ENCODE data around the gene VPS8. TPM values are rescaled to one million over a fixed set of nuclear protein-coding genes. Genes with fewer than 3 reads are reported as not detected.
A peak's percentile ranks its signal among the peaks of the same experiment; 100 is the strongest.

VPS8 gene
- total RNA-seq, 2 donors from 2014 or later, result 45.9 to 72.4 TPM

- ATAC-seq (no peak), DNase-seq (ENCODE audit: low spot score in 2 of 2) (no peak)
- H3K9me3 Mint-ChIP-seq, result peaks cover 55 to 61% of the 10 kb centered on the region in 2 donors
- peak overlapping the region in 1 of 2 donors; percentile 10 for H3K27ac Mint-ChIP-seq
- H3K36me3 Mint-ChIP-seq, result peaks cover 29 to 37% of the 10 kb centered on the region in 2 donors
Measured at GRCh38 chr3:185058796-185059195, 246.8 kb downstream of the VPS8 start.

- Mint-ChIP-seq H3K9me3 (peaks cover 51 to 57% of the 10 kb centered on the region in 2 donors), H3K27ac (no peak overlapping the region), H3K36me3 (peaks cover 19 to 27% of the 10 kb centered on the region in 2 donors)
- no peak for DNase-seq (ENCODE audit: low spot score in 2 of 2)
- ATAC-seq, result no peak
Measured at GRCh38 chr3:185059766-185060165, 247.8 kb downstream of the VPS8 start.

- DNase-seq (ENCODE audit: low spot score in 2 of 2), result no peak
- no peak for ATAC-seq
Measured at GRCh38 chr3:185060655-185061054, 248.7 kb downstream of the VPS8 start.

GRCh38 chr3:185062191-185062590 is 250.2 kb downstream of the VPS8 start:
- DNase-seq (ENCODE audit: low spot score in 2 of 2), result no peak
- Mint-ChIP-seq H3K36me3 (peaks cover 2 to 10% of the 10 kb centered on the region in 2 donors), H3K27ac (no peak overlapping the region), H3K9me3 (peaks cover 33 to 39% of the 10 kb centered on the region in 2 donors)
- no peak for ATAC-seq

More at GRCh38 chr3:185060655-185061054, 248.7 kb downstream of the VPS8 start:
- Mint-ChIP-seq H3K9me3 (peaks cover 44 to 49% of the 10 kb centered on the region in 2 donors), H3K36me3 (peaks cover 10 to 19% of the 10 kb centered on the region in 2 donors), H3K27ac (no peak overlapping the region)

- no peak for ATAC-seq
- Mint-ChIP-seq H3K27ac (no peak overlapping the region), H3K9me3 (peaks cover 23 to 28% of the 10 kb centered on the region in 2 donors), H3K36me3 (no peaks in the 10 kb centered on the region)
- no peak for DNase-seq (ENCODE audit: low spot score in 2 of 2)
Measured at GRCh38 chr3:185063431-185063830, 251.5 kb downstream of the VPS8 start.

- peaks cover 10 to 16% of the 10 kb centered on the region in 2 donors for H3K9me3 Mint-ChIP-seq
Measured at GRCh38 chr3:185065059-185065458, 253.1 kb downstream of the VPS8 start.

GRCh38 chr3:185066251-185066650 is 254.3 kb downstream of the VPS8 start:
- ATAC-seq (no peak), DNase-seq (ENCODE audit: low spot score in 2 of 2) (no peak)
- Mint-ChIP-seq H3K36me3 (no peaks in the 10 kb centered on the region), H3K9me3 (peaks cover 4 to 8% of the 10 kb centered on the region in 2 donors), H3K27ac (no peak overlapping the region)

More at GRCh38 chr3:185065059-185065458, 253.1 kb downstream of the VPS8 start:
- Mint-ChIP-seq H3K36me3 (no peaks in the 10 kb centered on the region), H3K27ac (no peak overlapping the region)
- peak in 1 of 2 donors; percentile 13 for ATAC-seq
- DNase-seq (ENCODE audit: low spot score in 2 of 2), result no peak

GRCh38 chr3:185067173-185067572 is 255.2 kb downstream of the VPS8 start:
- H3K27ac Mint-ChIP-seq, result no peak overlapping the region
- ATAC-seq (no peak), DNase-seq (ENCODE audit: low spot score in 2 of 2) (no peak)
- no peaks in the 10 kb centered on the region for H3K36me3 Mint-ChIP-seq
- peaks cover 0 to 4% of the 10 kb centered on the region in 2 donors for H3K9me3 Mint-ChIP-seq

- no peaks in the 10 kb centered on the region for H3K36me3 Mint-ChIP-seq
- ATAC-seq (peak in 1 of 2 donors; percentile 30), DNase-seq (ENCODE audit: low spot score in 2 of 2) (no peak)
- no peaks in the 10 kb centered on the region for H3K9me3 Mint-ChIP-seq
- H3K27ac Mint-ChIP-seq, result no peak overlapping the region
Measured at GRCh38 chr3:185069037-185070030, 257.4 kb downstream of the VPS8 start.

- ATAC-seq, result no peak
- Mint-ChIP-seq H3K36me3 (no peaks in the 10 kb centered on the region), H3K27ac (no peak overlapping the region), H3K9me3 (no peaks in the 10 kb centered on the region)
- DNase-seq (ENCODE audit: low spot score in 2 of 2), result no peak
Measured at GRCh38 chr3:185070491-185071286, 258.7 kb downstream of the VPS8 start.

- no peak for ATAC-seq
- Mint-ChIP-seq H3K27ac (no peak overlapping the region), H3K36me3 (no peaks in the 10 kb centered on the region), H3K9me3 (no peaks in the 10 kb centered on the region)
- no peak for DNase-seq (ENCODE audit: low spot score in 2 of 2)
Measured at GRCh38 chr3:185071287-185071800, 259.4 kb downstream of the VPS8 start.

- no peaks in the 10 kb centered on the region for H3K9me3 Mint-ChIP-seq
Measured at GRCh38 chr3:185075547-185075946, 263.6 kb downstream of the VPS8 start.

GRCh38 chr3:185076219-185076618 is 264.3 kb downstream of the VPS8 start:
- Mint-ChIP-seq H3K9me3 (no peaks in the 10 kb centered on the region), H3K27ac (peak overlapping the region in 1 of 2 donors; percentile 55), H3K36me3 (no peaks in the 10 kb centered on the region)
- ATAC-seq, result no peak
- DNase-seq (ENCODE audit: low spot score in 2 of 2), result no peak

More at GRCh38 chr3:185075547-185075946, 263.6 kb downstream of the VPS8 start:
- ATAC-seq, result no peak
- H3K36me3 Mint-ChIP-seq, result no peaks in the 10 kb centered on the region
- H3K27ac Mint-ChIP-seq, result no peak overlapping the region
- DNase-seq (ENCODE audit: low spot score in 2 of 2), result no peak

GRCh38 chr3:185079625-185080024 is 267.7 kb downstream of the VPS8 start:
- no peak for ATAC-seq
- DNase-seq (ENCODE audit: low spot score in 2 of 2), result no peak
- H3K27ac Mint-ChIP-seq, result no peak overlapping the region
- no peaks in the 10 kb centered on the region for H3K36me3 Mint-ChIP-seq
- H3K9me3 Mint-ChIP-seq, result no peaks in the 10 kb centered on the region

- DNase-seq (ENCODE audit: low spot score in 2 of 2) (no peak), ATAC-seq (no peak)
- Mint-ChIP-seq H3K36me3 (no peaks in the 10 kb centered on the region), H3K9me3 (no peaks in the 10 kb centered on the region), H3K27ac (no peak overlapping the region)
Measured at GRCh38 chr3:185081521-185081920, 269.6 kb downstream of the VPS8 start.

- ATAC-seq, result no peak
- no peak for DNase-seq (ENCODE audit: low spot score in 2 of 2)
- Mint-ChIP-seq H3K27ac (no peak overlapping the region), H3K9me3 (no peaks in the 10 kb centered on the region), H3K36me3 (no peaks in the 10 kb centered on the region)
Measured at GRCh38 chr3:185082149-185082548, 270.2 kb downstream of the VPS8 start.

- Mint-ChIP-seq H3K9me3 (no peaks in the 10 kb centered on the region), H3K36me3 (no peaks in the 10 kb centered on the region), H3K27ac (no peak overlapping the region)
- no peak for DNase-seq (ENCODE audit: low spot score in 2 of 2)
- no peak for ATAC-seq
Measured at GRCh38 chr3:185082829-185083228, 270.9 kb downstream of the VPS8 start.
